Measurements from ENCODE around the gene CNKSR1. TPM values are rescaled to one million over a fixed set of nuclear protein-coding genes. Genes with fewer than 3 reads are reported as not detected.
A peak's percentile ranks its signal among the peaks of the same experiment; 100 is the strongest.
"Not testable (repeated sequence)": the region's sequence is repeated elsewhere in the genome, so short reads cannot be mapped to it uniquely, and the experiment has no call there.

The CNKSR1 gene
- total RNA-seq, 2 donors from 2014 or later = 2.9 to 4.6 TPM

GRCh38 chr1:26218906-26219494 lies 41.7 kb downstream of the CNKSR1 start:
- no peak overlapping the region for H3K27ac Mint-ChIP-seq
- H3K36me3 Mint-ChIP-seq (ENCODE audit: low read depth) = no peaks in the 10 kb centered on the region
- no peak for ATAC-seq (replicated peaks)
- H3K4me3 Mint-ChIP-seq = no peak overlapping the region
- no peaks in the 10 kb centered on the region for H3K27me3 Mint-ChIP-seq
- H3K4me1 Mint-ChIP-seq = no peaks in the 10 kb centered on the region
- no peaks in the 10 kb centered on the region for H3K9me3 Mint-ChIP-seq

DNA sequence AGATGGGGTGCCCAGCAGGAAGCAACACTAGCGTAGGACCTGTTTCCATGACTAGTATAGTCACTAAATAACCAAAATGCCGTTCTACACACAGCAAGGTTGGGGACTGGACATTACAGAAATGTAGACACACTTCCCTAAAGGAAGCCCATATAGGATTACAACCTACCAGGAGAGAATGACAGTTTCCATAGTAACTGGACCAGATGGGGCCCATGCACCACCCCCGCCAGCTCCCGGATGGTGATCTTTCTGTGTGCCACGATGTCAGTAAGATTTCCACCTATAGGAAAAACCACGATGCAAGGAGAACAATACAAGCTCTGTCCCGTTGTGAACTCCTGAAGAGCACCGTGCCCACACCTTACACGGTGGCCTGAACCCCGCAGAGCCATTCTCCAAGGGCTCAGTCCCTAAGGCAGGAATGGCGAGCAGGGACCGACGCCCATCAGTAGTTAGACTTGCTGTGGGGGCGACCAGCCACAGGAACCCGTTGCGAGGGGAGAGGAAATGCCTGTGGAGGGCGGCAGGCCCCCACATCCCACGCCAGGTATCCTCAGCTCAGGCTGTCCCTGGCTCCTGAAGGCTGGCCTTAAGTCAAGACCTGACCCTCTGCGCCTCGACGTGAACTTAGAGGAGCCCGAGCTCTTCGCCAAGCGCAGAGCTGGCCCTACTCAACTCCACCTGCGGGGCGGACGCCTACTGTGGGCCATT lies 43.1 kb downstream of the CNKSR1 start:
- H3K36me3 Mint-ChIP-seq (ENCODE audit: low read depth) = no peaks in the 10 kb centered on the region
- ATAC-seq (replicated peaks) = no peak
- no peak overlapping the region for H3K4me3 Mint-ChIP-seq
- H3K9me3 Mint-ChIP-seq = no peaks in the 10 kb centered on the region
- no peaks in the 10 kb centered on the region for H3K4me1 Mint-ChIP-seq
- no peaks in the 10 kb centered on the region for H3K27me3 Mint-ChIP-seq
- no peak overlapping the region for H3K27ac Mint-ChIP-seq

DNA sequence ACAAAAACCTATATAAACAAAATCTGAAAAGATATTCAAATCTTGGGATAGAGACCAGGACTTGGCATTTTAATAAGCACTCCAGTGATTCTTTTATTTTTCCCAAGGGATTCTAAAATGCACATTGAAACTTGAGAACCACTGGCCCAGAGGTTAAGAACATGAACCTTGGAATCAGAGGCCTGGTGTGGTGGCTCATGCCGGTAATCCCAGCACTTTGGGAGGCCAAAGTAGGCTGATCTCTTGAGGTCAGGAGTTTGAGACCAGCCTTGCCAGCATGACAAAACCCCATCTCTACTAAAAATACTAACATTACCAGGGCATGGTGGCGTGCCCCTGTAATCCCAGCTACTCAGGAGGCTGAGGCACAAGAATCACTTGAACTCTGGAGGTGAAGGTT lies 43.8 kb downstream of the CNKSR1 start:
- Mint-ChIP-seq H3K36me3 (ENCODE audit: low read depth) (no peaks in the 10 kb centered on the region), H3K9me3 (no peaks in the 10 kb centered on the region), H3K4me1 (peaks cover 6% of the 10 kb centered on the region), H3K4me3 (no peak overlapping the region), H3K27me3 (peaks cover 6% of the 10 kb centered on the region), H3K27ac (no peak overlapping the region)
- no peak for ATAC-seq (replicated peaks)

DNA sequence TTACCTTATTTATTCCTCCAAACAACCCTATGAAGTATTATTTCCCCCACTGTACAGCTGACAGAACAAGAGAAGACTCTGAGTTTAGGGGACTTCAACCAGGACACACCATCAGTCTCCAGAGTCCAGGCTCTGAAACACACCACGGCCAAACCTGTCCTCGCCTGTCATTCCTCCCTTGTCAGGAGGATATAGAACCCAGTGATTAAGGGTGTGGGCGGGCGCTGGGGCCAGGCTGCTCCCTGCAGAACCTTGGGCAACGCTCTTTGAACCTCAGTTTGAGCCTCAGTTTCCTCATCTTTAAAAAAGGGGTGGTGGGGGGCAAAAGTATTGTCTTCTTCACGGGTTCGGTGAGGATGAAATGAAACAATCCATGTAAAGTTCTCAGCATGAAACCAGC lies 47.3 kb downstream of the CNKSR1 start:
- H3K36me3 Mint-ChIP-seq (ENCODE audit: low read depth) = no peaks in the 10 kb centered on the region
- peaks cover 6% of the 10 kb centered on the region for H3K27me3 Mint-ChIP-seq
- no peaks in the 10 kb centered on the region for H3K9me3 Mint-ChIP-seq
- H3K4me1 Mint-ChIP-seq = peaks cover 6% of the 10 kb centered on the region
- no peak for ATAC-seq (replicated peaks)
- no peak overlapping the region for H3K27ac Mint-ChIP-seq
- no peak overlapping the region for H3K4me3 Mint-ChIP-seq

DNA sequence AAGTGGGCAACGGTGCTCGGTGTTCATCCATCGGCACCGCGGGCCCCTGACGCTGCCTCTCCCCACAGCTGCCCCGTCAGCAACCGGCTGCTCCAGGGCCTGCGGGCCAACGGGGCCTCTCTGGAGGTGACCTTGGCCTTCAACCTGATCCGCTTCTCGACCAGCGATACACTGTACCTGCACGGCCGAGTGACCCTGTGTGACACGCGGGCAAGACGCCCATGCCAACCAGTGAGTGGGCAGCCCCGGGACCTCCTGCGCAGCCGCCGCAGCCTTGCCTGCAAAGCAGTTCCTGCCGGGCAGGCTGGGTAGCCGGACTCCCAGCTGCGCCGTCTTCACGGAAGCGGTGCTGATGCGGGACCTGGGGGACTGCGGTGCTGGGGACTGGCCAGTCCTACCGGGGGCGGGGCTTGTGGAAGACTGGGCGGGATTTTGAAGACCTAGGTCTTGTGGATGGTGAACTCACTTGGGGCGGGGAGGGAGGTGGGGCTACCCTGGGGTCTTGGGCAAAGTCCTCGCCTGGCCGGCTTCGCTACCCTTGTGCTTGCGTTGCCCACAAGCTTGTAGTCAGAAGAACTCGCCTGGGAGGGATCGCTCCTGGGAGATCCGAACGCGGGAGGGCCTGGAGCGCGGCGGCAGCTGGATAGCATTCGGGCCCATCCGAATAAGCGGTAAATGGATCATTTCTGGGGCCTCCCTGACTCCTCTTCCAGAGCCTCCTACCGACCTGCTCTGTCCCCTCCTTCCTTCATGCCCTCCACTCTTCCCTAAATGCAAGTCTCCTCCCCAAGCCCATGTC lies 47.9 kb downstream of the CNKSR1 start:
- no peaks in the 10 kb centered on the region for H3K36me3 Mint-ChIP-seq (ENCODE audit: low read depth)
- no peaks in the 10 kb centered on the region for H3K9me3 Mint-ChIP-seq
- peak; percentile 82 for ATAC-seq (replicated peaks)
- peaks cover 6% of the 10 kb centered on the region for H3K27me3 Mint-ChIP-seq
- H3K27ac Mint-ChIP-seq = no peak overlapping the region
- peaks cover 6% of the 10 kb centered on the region for H3K4me1 Mint-ChIP-seq
- H3K4me3 Mint-ChIP-seq = peak overlapping the region; percentile 41

- not testable (repeated sequence) for H3K27ac Mint-ChIP-seq; H3K36me3 Mint-ChIP-seq (ENCODE audit: low read depth); H3K4me3 Mint-ChIP-seq; H3K9me3 Mint-ChIP-seq; H3K4me1 Mint-ChIP-seq; H3K27me3 Mint-ChIP-seq; ATAC-seq (replicated peaks)
Observed at GRCh38 chr1:26230682-26231081, 53.4 kb downstream of the CNKSR1 start.

- H3K36me3 Mint-ChIP-seq (ENCODE audit: low read depth) = peaks cover 14% of the 10 kb centered on the region
- no peaks in the 10 kb centered on the region for H3K27me3 Mint-ChIP-seq
- H3K4me3 Mint-ChIP-seq = peak within 1 kb of the TSS; percentile 99
- H3K9me3 Mint-ChIP-seq = no peaks in the 10 kb centered on the region
- peak; percentile 96 for ATAC-seq (replicated peaks)
- peak within 1 kb of the TSS; percentile 96 for H3K27ac Mint-ChIP-seq
- peaks cover 15% of the 10 kb centered on the region for H3K4me1 Mint-ChIP-seq
Observed at GRCh38 chr1:26233903-26234643, 56.8 kb downstream of the CNKSR1 start, which contains the start of gene CEP85. CEP85 (plus strand) TSS chr1:26234200; CDS start chr1:26239784, 5,584 bp downstream.

DNA sequence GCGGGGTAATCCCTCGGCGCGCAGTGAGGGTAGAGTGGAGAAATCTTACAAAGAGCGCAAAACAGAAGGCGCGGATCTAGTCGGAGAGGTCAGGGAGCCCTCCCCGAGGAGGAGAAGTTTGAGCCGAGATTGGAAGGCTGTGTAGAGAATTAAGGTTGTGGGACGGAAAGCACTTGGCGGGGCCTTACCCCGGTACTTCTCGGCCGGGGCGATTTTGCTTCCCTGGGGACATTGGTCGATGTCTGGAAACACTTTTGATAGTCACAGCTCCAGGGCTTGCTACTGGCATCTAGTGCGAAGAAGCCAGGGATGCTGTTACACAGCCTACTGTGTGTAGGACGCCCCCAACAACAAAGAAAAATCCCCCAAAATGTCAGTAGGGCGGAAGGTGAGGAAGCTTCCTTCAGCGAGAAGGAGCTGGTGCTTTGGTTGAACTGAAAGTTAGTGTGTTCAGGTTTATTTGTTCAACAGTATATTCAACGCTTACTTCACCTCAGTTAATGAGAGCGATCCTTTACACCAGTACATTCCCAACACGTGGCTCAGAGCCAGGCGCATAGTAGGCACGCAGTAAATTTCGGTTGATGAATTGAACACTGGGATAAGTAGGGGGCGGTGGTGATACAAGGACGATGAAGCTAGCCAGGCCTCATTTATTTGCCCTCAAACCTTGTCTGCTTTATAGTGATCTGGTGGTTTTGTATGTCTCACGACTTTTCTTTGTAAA lies 57.5 kb downstream of the CNKSR1 start:
- Mint-ChIP-seq H3K27me3 (no peaks in the 10 kb centered on the region), H3K4me3 (peak overlapping the region; percentile 99), H3K4me1 (peaks cover 15% of the 10 kb centered on the region), H3K9me3 (no peaks in the 10 kb centered on the region), H3K36me3 (ENCODE audit: low read depth) (peaks cover 18% of the 10 kb centered on the region), H3K27ac (peak overlapping the region; percentile 96)
- no peak for ATAC-seq (replicated peaks)

GRCh38 chr1:26237230-26237966 lies 60.1 kb downstream of the CNKSR1 start:
- H3K4me3 Mint-ChIP-seq = peak overlapping the region; percentile 48
- peak overlapping the region; percentile 21 for H3K27ac Mint-ChIP-seq
- ATAC-seq (replicated peaks) = no peak
- H3K9me3 Mint-ChIP-seq = no peaks in the 10 kb centered on the region
- peaks cover 15% of the 10 kb centered on the region for H3K4me1 Mint-ChIP-seq
- peaks cover 44% of the 10 kb centered on the region for H3K36me3 Mint-ChIP-seq (ENCODE audit: low read depth)
- H3K27me3 Mint-ChIP-seq = no peaks in the 10 kb centered on the region

Other genes starting within 250 kb of the CNKSR1 start
- 1 to 10 TPM; 8.1 to 8.3 TPM for gene PAFAH2, start 179.4 kb upstream of the CNKSR1 start, total RNA-seq
- not detected for gene EXTL1, start 155.7 kb upstream of the CNKSR1 start, total RNA-seq
- gene SLC30A2, start 131.4 kb upstream of the CNKSR1 start, total RNA-seq = not detected
- not detected for gene TRIM63, start 109.9 kb upstream of the CNKSR1 start, total RNA-seq
- gene PDIK1L, start 65.7 kb upstream of the CNKSR1 start, total RNA-seq = 10 to 100 TPM; 11.2 to 12.3 TPM
- gene FAM110D, start 18.4 kb upstream of the CNKSR1 start, total RNA-seq = not detected
- gene C1orf232, start 8.5 kb upstream of the CNKSR1 start, total RNA-seq = not detected
- gene ZNF593, start 7.6 kb upstream of the CNKSR1 start, total RNA-seq = 10 to 100 TPM; 20.4 to 52.4 TPM
- gene ZNF593OS, start 5.7 kb upstream of the CNKSR1 start, total RNA-seq = not detected
- not detected for gene CATSPER4, start 13.1 kb downstream of the CNKSR1 start, total RNA-seq
- gene CEP85, start 56.7 kb downstream of the CNKSR1 start, total RNA-seq = 10 to 100 TPM; 34.8 to 37.7 TPM
- gene SH3BGRL3, start 102.6 kb downstream of the CNKSR1 start, total RNA-seq = 100 to 1,000 TPM; 258 to 280 TPM
- 10 to 100 TPM; 17.9 to 23.2 TPM for gene UBXN11, start 129.1 kb downstream of the CNKSR1 start, total RNA-seq
- 100 to 1,000 TPM; 218 to 542 TPM for gene CD52, start 140.5 kb downstream of the CNKSR1 start, total RNA-seq
- 10 to 100 TPM in 1 of 2 donors, under 1 TPM in 1; 0.37 to 13.6 TPM for gene CRYBG2, start 176.6 kb downstream of the CNKSR1 start, total RNA-seq
- not detected for gene ZNF683, start 195.3 kb downstream of the CNKSR1 start, total RNA-seq
- gene LIN28A, start 233.3 kb downstream of the CNKSR1 start, total RNA-seq = not detected

Data from activated T-helper 17 cell treated with anti-CD3 and anti-CD28 coated beads, Interleukin-2, amount 50 U/mL, for 72 hours (primary cell).